ENCODE measurements around the gene BOD1L1.

Gene BOD1L1

GRCh38 chr4:13538427-13538973, 89.0 kb downstream of the BOD1L1 start:
- no peak for DNase-seq

DNA sequence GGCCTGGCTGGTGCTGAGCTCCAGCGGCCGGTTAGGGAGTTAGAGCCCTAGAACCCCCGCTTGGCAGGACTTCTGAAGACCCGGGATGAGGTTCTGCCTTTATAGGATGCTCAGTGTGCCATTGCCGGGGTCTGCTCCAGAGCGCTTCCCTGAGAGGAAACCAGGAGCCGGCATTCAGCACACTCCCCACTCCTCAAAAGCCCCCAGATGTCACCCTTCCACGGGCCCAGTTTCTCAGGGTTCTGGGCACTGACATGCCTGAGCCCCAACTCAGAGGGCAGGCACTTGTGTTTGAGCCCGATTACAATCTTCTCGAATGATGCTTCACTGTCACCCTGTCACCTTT, 89.7 kb downstream of the BOD1L1 start:
- DNase-seq = no peak

- no peak for DNase-seq
Measured at GRCh38 chr4:13537011-13537831, 90.3 kb downstream of the BOD1L1 start.

DNA sequence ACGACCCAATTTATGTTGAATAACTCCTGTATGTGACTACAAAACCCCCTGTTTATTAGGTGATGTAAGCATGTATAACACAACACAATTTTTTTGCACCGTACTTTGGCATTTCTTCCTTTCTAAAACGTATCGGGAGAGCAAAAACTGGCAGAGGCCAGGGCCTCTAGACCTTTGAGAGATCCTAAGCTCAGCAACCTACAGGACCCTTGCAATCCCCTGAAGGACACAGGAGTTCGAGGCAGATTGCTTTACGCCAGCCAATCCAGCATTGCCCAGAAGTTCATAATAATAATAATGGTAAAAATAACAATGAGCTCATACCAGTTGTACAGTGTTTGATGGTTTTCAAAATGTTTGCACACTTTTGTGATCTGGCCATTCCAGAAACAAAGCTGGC, 90.9 kb downstream of the BOD1L1 start:
- no peak for DNase-seq

- no peak for DNase-seq
Measured at GRCh38 chr4:13535708-13536361, 91.7 kb downstream of the BOD1L1 start.

- DNase-seq = no peak
Measured at GRCh38 chr4:13535118-13535517, 92.4 kb downstream of the BOD1L1 start.

DNA sequence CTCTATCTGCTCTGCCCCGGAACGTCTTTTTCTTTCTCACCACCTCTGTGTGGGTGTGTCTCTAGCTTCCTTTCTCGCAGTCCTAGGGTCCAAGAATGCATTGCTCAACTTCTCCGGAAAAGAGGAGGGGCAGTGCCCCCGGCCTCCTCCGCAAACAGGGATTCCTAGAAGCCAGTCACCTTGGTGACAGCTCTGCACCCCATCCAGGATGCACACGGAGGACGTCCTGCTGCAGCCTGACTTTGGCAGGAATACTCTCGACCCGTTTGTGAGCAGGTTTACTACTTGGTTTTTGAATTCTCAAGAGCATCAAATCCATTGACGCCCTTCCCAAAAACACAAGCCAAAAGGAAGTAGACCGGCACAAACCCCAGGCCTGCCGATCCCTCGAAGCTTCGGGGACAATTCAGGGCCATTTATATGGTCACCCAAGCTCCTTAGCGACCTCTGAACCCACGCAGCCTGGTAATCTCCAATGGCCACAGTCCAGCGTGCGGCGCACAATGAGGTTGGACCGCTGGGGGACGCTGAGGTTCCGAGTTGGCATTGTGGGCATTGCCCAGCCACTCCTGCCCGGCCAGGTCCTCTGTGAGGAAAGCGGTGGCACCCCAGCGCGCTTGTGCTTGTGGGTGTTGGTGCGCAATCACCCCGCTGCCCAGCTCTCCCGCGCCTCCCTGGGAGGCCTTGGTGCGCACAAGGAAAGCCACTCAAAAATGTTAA, 93.0 kb downstream of the BOD1L1 start:
- DNase-seq = no peak

GRCh38 chr4:13533670-13534343, 93.7 kb downstream of the BOD1L1 start:
- DNase-seq = no peak

DNA sequence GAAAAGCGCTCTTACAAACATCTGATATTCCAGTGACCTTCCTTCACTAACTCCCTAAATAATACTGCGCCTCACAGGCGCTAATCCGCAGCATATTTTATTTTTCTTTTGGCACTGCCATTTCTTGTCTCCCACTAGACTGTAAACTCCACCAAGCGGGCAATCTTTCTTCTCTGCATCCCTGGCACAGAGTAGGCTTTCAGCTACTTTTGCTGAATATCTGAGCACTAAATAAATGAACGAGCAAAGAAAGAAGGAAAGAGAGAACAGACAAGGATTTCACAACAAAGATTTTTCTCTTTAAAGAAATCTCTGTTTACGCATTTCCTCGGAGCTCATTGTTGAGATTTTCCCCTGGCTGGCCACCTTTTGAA, 95.9 kb downstream of the BOD1L1 start:
- DNase-seq = no peak

GRCh38 chr4:13530823-13531624, 96.5 kb downstream of the BOD1L1 start:
- DNase-seq = no peak

- DNase-seq = no peak
Measured at GRCh38 chr4:13529128-13529919, 98.2 kb downstream of the BOD1L1 start.

GRCh38 chr4:13528821-13529127, 98.8 kb downstream of the BOD1L1 start:
- no peak for DNase-seq

GRCh38 chr4:13527981-13528820, 99.3 kb downstream of the BOD1L1 start:
- DNase-seq = no peak

DNA sequence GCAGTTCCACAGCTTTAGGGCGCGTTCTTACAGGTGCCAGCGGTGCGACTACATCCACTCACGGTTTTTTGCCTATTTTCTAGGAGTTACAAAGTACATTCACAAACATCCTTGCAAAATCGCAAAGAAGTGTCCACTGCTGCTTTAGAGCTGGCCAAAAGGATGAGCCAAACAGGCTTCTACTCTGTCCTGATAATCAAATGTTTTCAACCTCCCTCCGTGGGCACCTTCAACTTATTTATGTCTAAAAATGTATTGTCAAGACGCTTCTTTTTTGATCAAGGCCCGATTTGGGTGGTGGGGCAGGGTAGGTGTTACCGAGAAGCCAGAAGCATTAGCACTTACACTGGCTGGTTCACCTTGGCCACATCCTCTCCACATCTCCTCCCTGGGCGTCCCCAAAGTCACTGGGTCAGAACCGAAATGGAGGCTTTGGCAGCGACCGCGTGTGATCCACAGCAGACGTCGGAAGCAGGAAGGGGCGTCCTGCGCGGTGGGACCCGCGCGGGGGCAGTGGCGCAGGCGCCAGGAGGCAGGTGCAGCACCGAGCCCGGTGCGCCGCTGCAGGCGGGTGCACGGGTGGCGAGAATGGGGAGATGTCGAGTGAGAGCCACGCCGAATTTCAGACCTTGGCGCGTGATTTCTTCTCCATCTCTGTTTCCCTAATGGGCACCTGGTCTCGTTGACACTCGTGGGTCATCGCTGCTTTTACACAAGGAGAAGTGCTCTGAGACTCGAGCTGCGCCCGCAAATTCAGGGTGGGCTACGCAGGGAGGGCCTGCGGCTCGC, 100.1 kb downstream of the BOD1L1 start:
- DNase-seq = no peak

GRCh38 chr4:13526658-13527057, 100.9 kb downstream of the BOD1L1 start:
- no peak for DNase-seq

GRCh38 chr4:13525606-13526281, 101.8 kb downstream of the BOD1L1 start:
- no peak for DNase-seq

DNA sequence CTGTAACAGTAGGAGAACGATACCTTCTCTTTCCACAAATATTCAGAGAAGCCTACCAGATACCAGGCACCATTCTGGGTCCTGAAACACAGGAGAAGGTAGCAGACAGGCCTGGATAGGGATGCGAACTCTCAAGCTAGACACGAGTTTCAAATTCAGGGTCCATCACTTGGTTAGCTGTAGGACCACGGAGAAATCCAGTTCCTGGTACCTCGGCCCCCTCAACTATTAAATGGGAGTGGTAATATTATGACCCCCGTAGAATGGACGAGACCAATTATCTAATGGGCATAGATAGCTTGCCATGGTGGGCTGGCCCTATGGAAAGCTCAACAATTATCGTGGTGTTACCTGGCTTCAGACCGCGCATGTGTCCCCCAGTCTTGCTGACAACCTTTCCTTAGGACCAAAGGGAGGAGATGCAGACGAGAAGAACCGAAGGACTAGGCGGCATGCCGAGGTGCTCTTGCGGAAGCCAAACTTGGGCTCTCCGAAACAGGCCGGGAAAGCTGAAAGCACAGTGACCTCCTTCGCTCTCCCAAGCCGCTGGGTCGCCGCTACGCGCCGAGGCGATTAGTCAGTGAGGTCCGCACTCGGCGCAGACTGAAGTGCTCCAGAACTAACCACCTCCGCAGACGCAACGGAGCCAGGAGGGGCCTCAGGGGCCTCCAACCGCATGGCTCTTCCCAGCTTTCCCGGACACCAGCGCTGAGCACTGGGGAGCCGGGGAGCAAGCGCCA, 102.9 kb downstream of the BOD1L1 start:
- no peak for DNase-seq

Measured in NCI-H1436 treated with DMSO at 0.1 percent for 48 hours (cell line).